Renal cortex interstitium (tissue), 11 donors: ENCODE data around the gene CAPN5. TPM values are rescaled to one million over a fixed set of nuclear protein-coding genes. Genes with fewer than 3 reads are reported as not detected.

ENCODE experiments used
- DNase-seq, 11 donors: peaks; one replicate each; pipeline ENCODE4 v3.0.0-alpha.2; 2013; ENCODE audit warnings: low read depth in 9 of 11, low spot score in 4 of 11; ENCODE audit errors: extremely low read depth in 1 of 11
- polyA plus RNA-seq, 3 donors: library from polyadenylated mRNA; unstranded; fragments of 120-200 nt; gene quantifications; one replicate each; pipeline ENCODE4 v1.2.1, GENCODE V29; 2013; ENCODE audit not compliant: insufficient read length in 3 of 3

The CAPN5 gene
- polyA plus RNA-seq, 3 donors: 23.1 to 27.8 (median 26.7) TPM

DNA sequence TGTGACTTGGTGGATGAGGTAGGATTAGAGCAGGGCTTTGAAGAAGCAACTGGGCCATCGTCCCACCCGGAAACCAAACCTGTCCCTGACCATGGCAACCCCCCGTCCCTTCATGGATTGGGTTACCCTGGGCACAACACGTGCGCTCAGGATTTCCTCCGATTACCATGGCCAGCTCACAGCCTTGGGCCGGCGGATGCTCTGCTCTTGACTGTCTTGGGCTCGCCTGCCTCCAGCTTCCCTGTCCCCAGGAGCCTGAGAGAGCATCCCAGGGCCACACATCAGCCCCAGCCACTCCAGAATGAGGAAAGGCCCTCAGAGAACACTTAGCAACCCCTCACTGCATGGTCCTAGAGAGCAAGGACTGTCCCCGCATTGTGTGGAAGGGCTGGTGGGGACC lies 84.1 kb downstream of the CAPN5 start:
- DNase-seq: no peak

GRCh38 chr11:77151804-77152509 lies 85.2 kb downstream of the CAPN5 start:
- no peak for DNase-seq

DNA sequence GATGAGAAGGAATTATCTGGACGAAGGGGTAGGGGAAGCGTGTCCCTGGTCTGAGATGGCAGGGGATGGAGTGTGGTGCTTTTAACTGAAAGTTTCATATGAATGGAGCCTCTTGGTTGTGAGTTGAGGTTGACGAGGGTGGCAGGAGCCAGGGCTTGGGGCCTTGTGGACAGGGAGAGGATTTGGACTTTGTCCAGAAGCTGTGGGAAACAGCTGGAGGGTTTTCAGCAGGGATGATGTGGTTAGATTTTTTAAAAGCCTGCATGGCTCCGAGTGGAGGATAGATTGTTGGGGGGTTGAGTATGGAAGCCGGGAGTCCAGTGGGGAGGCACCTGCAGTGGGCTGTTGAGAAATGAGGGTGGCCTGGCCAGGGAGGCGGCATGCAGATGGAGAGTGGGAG lies 86.1 kb downstream of the CAPN5 start:
- no peak for DNase-seq

- DNase-seq: no peak
Observed at GRCh38 chr11:77153276-77154185, 86.8 kb downstream of the CAPN5 start.

- DNase-seq: no peak
Observed at GRCh38 chr11:77154381-77155081, 87.8 kb downstream of the CAPN5 start.

GRCh38 chr11:77155082-77155475 lies 88.3 kb downstream of the CAPN5 start:
- no peak for DNase-seq

GRCh38 chr11:77155556-77156130 lies 88.9 kb downstream of the CAPN5 start:
- DNase-seq: no peak

DNA sequence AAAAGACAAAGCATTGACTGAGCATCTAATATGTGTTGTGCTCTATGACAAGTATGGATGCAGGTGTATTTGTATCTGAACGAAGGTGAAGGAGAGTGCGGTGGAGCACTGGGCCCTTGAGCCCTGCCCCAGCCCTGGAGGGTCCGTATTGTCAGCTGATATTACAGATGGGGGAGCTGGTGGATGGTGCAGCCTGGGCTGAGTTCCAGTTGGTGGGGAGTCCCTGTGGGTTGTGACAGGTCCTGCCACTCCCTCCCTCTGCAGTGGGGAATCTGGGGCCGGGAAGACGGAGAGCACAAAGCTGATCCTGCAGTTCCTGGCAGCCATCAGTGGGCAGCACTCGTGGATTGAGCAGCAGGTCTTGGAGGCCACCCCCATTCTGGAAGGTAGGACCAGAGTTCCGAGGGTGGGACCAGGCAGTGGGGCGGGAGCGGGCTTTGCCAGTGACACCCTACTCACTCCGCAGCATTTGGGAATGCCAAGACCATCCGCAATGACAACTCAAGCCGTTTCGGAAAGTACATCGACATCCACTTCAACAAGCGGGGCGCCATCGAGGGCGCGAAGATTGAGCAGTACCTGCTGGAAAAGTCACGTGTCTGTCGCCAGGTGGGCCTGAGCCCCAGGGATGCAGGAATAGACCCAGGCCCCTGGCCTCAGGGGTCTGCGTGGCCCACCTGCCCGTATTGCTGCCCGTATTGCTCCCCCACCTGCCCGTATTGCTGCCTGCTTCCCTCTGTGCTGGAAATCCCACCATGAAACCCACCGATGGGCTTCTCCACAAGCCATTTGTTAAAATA lies 89.8 kb downstream of the CAPN5 start:
- no peak for DNase-seq

- no peak for DNase-seq
Observed at GRCh38 chr11:77158041-77158695, 91.4 kb downstream of the CAPN5 start.

- no peak for DNase-seq
Observed at GRCh38 chr11:77159219-77159936, 92.6 kb downstream of the CAPN5 start.

GRCh38 chr11:77159937-77160495 lies 93.2 kb downstream of the CAPN5 start:
- DNase-seq: no peak

GRCh38 chr11:77163271-77163670 lies 96.5 kb downstream of the CAPN5 start:
- no peak for DNase-seq

GRCh38 chr11:77165066-77165465 lies 98.3 kb downstream of the CAPN5 start:
- no peak for DNase-seq

- DNase-seq: no peak
Observed at GRCh38 chr11:77166021-77166420, 99.2 kb downstream of the CAPN5 start.

DNA sequence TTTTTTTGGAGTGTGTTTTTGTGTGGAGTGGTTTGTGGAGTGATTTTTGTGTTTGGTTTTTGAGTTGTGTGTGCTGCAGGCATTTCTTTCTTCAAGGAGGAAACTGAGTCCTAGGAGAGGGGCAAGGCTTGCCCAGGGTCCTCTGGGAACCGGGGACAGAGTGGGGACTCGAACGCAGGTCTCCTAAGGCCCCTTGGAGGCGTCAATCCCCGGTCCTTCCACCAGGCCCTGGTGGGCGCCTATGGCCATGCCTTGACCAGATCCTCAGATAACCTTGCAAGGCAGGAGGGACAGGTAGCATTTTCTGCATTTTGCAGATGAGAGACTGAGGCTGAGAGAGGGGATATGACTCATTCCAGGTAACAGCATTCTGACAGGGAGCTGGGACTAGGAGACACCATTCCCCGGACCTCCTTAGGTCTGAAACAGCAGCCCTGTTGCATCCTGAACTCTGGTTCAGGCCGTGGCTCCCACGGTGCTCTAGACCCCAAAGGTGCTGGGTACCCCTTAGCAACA lies 100.4 kb downstream of the CAPN5 start:
- DNase-seq: no peak

- DNase-seq: no peak
Observed at GRCh38 chr11:77167791-77168190, 101.0 kb downstream of the CAPN5 start.

GRCh38 chr11:77170107-77170506 lies 103.3 kb downstream of the CAPN5 start:
- no peak for DNase-seq
